Left kidney (tissue), 2 donors: ENCODE results near the gene HARS2. TPM values are rescaled to one million over a fixed set of nuclear protein-coding genes. Genes with fewer than 3 reads are reported as not detected.
A peak's percentile ranks its signal among the peaks of the same experiment; 100 is the strongest.
"Not testable (repeated sequence)": the region's sequence is repeated elsewhere in the genome, so short reads cannot be mapped to it uniquely, and the experiment has no call there.

ENCODE experiments used
- DNase-seq: peaks from one replicate; pipeline ENCODE4 v3.0.0-alpha.2; 2013
- polyA plus RNA-seq: library from polyadenylated mRNA; unstranded; fragments of 120-200 nt; gene quantifications from one replicate; pipeline ENCODE4 v1.2.1, GENCODE V29; 2013; ENCODE audit not compliant: insufficient read length

HARS2 gene
- polyA plus RNA-seq, 1 donor: 61.0 TPM

DNA sequence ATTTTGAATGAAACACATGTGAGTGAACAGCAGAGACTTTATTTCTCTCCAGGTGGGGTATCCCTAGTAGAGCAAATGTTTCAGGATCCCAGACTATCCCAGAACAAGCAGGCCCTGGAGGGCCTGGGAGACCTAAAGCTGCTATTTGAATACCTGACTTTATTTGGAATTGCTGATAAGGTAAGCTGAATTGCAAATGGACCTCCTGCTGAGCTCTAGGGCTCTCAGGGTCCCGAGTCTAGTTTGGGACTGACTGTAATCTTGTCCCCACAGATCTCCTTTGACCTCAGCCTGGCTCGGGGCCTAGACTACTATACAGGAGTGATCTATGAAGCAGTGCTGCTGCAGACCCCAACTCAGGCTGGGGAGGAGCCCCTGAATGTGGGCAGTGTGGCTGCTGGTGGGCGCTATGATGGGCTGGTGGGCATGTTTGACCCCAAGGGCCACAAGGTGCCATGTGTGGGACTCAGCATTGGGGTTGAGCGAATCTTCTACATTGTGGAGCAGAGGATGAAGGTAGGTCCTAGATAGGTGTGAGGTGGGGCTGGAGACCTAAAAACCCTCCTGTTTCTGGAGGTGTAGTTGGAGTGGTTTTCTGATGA, 5.7 kb downstream of the HARS2 start:
- no peak for DNase-seq

- DNase-seq: peak; percentile 97
Observed at GRCh38 chr5:140700177-140701144, 9.2 kb downstream of the HARS2 start, which contains the start of gene ZMAT2. TSS of gene ZMAT2 (plus strand) at chr5:140700447. CDS start at chr5:140700461, 14 bp downstream.

DNA sequence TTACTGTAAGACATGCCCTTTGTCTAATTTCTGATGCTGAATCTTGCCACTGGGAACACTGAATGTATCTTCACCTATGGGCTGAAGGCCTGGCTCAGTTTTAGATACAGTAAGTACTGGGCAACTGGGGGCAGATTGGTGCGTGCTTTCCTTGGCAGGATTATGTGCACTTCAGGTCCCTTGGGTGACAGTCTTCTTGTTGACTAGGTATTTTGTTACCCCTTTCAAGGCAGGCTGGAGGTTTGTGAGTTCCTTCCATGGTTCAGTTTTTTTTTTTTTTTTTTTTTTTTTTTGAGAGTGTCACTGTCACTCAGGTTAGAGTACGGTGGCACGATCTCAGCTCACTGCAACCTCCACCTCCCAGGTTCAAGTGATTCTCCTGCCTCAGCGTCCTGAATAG, 16.6 kb downstream of the HARS2 start:
- no peak for DNase-seq

- DNase-seq: not testable (repeated sequence)
Observed at GRCh38 chr5:140708787-140709186, 17.5 kb downstream of the HARS2 start.

DNA sequence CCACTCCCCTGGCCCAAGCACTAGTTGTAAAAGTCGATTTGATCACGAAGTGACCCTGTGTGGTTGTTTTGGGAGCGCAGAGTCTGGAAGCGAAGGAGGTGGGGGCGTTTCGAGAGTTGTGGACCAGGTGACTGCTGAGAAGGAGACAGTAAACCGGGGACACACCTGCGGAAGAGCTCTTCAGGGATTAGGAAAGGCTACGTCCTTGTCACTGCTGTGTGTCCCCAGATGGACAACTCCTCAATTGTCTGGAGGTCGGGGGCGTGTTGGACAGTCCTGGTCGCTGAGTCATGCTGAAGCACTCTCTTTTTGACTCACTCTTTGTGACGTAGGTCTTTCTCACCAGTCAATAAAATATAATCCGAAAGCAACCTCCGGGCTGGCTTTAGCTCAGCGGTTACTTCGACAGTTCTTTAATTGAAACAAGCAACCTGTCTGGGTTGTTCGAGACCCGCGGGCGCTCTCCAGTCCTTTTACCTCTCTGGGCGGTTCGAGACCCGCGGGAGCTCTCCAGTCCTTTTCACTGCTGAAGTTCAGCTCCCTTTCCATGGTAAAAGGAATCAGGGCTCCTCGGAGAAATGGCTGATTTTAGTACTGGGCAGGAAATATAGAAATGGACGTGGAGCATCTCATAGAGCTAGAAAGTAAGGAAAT, 19.8 kb downstream of the HARS2 start:
- DNase-seq: peak; percentile 91

- no peak for DNase-seq
Observed at GRCh38 chr5:140711794-140712193, 20.5 kb downstream of the HARS2 start.

GRCh38 chr5:140713562-140714094, 22.4 kb downstream of the HARS2 start:
- no peak for DNase-seq

- DNase-seq: not testable (repeated sequence)
Observed at GRCh38 chr5:140716238-140716637, 25.0 kb downstream of the HARS2 start.

GRCh38 chr5:140718266-140718592, 27.0 kb downstream of the HARS2 start:
- DNase-seq: no peak

- not testable (repeated sequence) for DNase-seq
Observed at GRCh38 chr5:140720738-140721137, 29.5 kb downstream of the HARS2 start.

DNA sequence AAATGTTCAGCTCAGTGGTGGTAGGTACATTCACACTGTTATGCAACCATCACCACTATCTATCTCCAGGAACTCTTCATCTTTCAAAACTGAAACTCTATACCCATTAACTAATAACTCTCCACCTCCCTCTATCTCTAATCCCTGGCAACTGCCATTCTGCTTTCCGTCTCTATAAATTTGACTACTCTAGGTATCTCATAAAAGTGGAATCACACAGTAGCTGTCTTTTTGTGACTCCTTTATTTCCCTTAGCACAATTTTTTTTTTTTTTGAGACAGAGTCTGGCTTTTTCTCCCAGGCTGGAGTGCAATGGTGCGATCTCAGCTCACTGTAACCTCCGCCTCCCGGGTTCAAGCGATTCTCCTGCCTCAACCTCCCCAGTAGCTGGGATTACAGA, 30.1 kb downstream of the HARS2 start:
- DNase-seq: not testable (repeated sequence)

- DNase-seq: peak; percentile 44
Observed at GRCh38 chr5:140725799-140726471, 34.7 kb downstream of the HARS2 start.

DNA sequence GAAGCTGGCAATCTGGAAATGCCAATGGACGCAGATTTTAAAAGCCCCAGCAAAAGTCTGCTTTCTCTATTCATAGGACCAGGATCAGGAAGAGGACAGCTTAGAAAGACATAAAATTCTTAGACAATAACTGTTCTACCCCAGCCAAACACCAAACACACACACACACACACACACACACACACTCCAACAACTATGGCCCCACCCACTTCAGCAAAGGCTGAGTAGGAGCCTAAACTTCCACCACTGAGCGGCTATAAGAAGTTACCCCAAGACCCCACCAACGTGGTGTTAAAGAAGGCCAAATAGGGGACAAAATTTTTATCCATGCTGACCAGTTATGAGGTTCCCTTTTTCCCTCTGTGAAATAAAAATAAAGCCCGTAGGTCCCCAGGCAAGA, 41.8 kb downstream of the HARS2 start:
- no peak for DNase-seq

GRCh38 chr5:140734354-140734753, 43.1 kb downstream of the HARS2 start:
- DNase-seq: no peak

GRCh38 chr5:140737486-140737885, 46.2 kb downstream of the HARS2 start:
- no peak for DNase-seq

DNA sequence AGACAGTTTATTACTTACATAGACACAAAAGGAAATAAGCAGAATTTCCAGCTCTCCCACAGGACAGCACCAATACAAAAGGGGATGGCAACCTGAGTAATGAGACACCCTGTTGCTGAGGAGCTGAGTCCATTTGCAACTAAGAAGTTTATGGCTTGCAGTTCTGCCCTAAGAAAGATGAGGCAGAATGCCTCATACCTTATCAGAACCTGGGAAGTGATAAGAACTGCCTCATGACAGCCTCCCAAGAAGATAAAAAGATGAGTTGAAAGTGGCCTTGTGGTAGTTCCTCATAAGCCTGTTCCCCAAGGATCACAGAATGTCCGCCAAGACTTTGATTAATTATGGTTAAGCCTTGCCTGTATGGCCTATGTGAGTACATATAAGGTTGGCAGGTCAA, 50.7 kb downstream of the HARS2 start:
- no peak for DNase-seq

Other genes with a start within 250 kb of the HARS2 start
- 10.5 TPM for gene EIF4EBP3, start 143.8 kb upstream of the HARS2 start, polyA plus RNA-seq
- 27.2 TPM for gene SRA1, start 134.0 kb upstream of the HARS2 start, polyA plus RNA-seq
- gene APBB3, start 126.9 kb upstream of the HARS2 start, polyA plus RNA-seq: 58.6 TPM
- 80.1 TPM for gene SLC35A4, start 126.6 kb upstream of the HARS2 start, polyA plus RNA-seq
- 5.6 TPM for gene CD14, start 58.3 kb upstream of the HARS2 start, polyA plus RNA-seq
- 19.8 TPM for gene TMCO6, start 52.0 kb upstream of the HARS2 start, polyA plus RNA-seq
- 69.0 TPM for gene NDUFA2, start 43.8 kb upstream of the HARS2 start, polyA plus RNA-seq
- 170 TPM for gene IK, start 43.6 kb upstream of the HARS2 start, polyA plus RNA-seq
- 19.6 TPM for gene WDR55, start 26.6 kb upstream of the HARS2 start, polyA plus RNA-seq
- gene DND1, start 17.9 kb upstream of the HARS2 start, polyA plus RNA-seq: 0.35 TPM
- gene HARS1, start 85 bp upstream of the HARS2 start, polyA plus RNA-seq: 83.4 TPM
- 124 TPM for gene ZMAT2, start 9.0 kb downstream of the HARS2 start, polyA plus RNA-seq
- gene PCDHA1, start 94.7 kb downstream of the HARS2 start, polyA plus RNA-seq: not detected
- gene PCDHA2, start 103.4 kb downstream of the HARS2 start, polyA plus RNA-seq: 0.20 TPM
- gene PCDHA3, start 109.6 kb downstream of the HARS2 start, polyA plus RNA-seq: 0.47 TPM
- 1.00 TPM for gene PCDHA4, start 115.6 kb downstream of the HARS2 start, polyA plus RNA-seq
- 0.18 TPM for gene PCDHA5, start 130.2 kb downstream of the HARS2 start, polyA plus RNA-seq
- 0.38 TPM for gene PCDHA6, start 136.5 kb downstream of the HARS2 start, polyA plus RNA-seq
- 0.35 TPM for gene PCDHA7, start 142.8 kb downstream of the HARS2 start, polyA plus RNA-seq
- gene PCDHA8, start 149.7 kb downstream of the HARS2 start, polyA plus RNA-seq: 0.17 TPM
- 0.03 TPM for gene PCDHA9, start 156.9 kb downstream of the HARS2 start, polyA plus RNA-seq
- 0.62 TPM for gene PCDHA10, start 164.4 kb downstream of the HARS2 start, polyA plus RNA-seq
- gene PCDHA11, start 177.5 kb downstream of the HARS2 start, polyA plus RNA-seq: 0.52 TPM
- 0.23 TPM for gene PCDHA12, start 183.9 kb downstream of the HARS2 start, polyA plus RNA-seq
- not detected for gene PCDHA13, start 190.7 kb downstream of the HARS2 start, polyA plus RNA-seq
- gene PCDHAC1, start 234.8 kb downstream of the HARS2 start, polyA plus RNA-seq: 0.13 TPM